Chondrocyte (in vitro differentiated cells): ENCODE data around the gene WDR86. TPM values are rescaled to one million over a fixed set of nuclear protein-coding genes. Genes with fewer than 3 reads are reported as not detected.

Experiments used
- DNase-seq: peaks from one replicate; pipeline ENCODE4 v3.0.0; 2021; ENCODE audit warnings: mixed read lengths, low spot score
- H3K27ac Mint-ChIP-seq: one replicate; pipeline ENCODE4 v1.8.0; 2021; ENCODE audit warnings: mild to moderate bottlenecking, moderate library complexity, mixed read lengths; ENCODE audit not compliant: unreplicated experiment
- H3K27me3 Mint-ChIP-seq: 2 replicates; pipeline ENCODE4 v1.8.0; 2021; ENCODE audit warnings: low read depth, mixed read lengths
- H3K36me3 Mint-ChIP-seq: 2 replicates; pipeline ENCODE4 v1.8.0; 2021; ENCODE audit warnings: low read depth, mixed read lengths
- H3K4me1 Mint-ChIP-seq: 2 replicates; pipeline ENCODE4 v1.8.0; 2021; ENCODE audit warnings: low read depth, mild to moderate bottlenecking, mixed read lengths
- H3K4me3 Mint-ChIP-seq: one replicate; pipeline ENCODE4 v1.8.0; 2021; ENCODE audit warnings: mild to moderate bottlenecking, moderate library complexity, mixed read lengths; ENCODE audit not compliant: unreplicated experiment
- H3K9me3 Mint-ChIP-seq: 2 replicates; pipeline ENCODE4 v1.8.0; 2021; ENCODE audit warnings: low read depth, mixed read lengths
- total RNA-seq: library from RNA; stranded (reverse); gene quantifications from 3 replicates; pipeline ENCODE4 v1.2.1, GENCODE V29; 2021
- TF ChIP-seq, protein P1 (sequence below): fragments of 200-600 bp; sonication (generic); IDR thresholded peaks from 2 replicates; pipeline ENCODE4 v1.5.0; 2021; ENCODE audit warnings: antibody characterized with exemption, mild to moderate bottlenecking, moderate library complexity

The WDR86 gene
- total RNA-seq, 1 donor from 2014 or later: not detected

DNA sequence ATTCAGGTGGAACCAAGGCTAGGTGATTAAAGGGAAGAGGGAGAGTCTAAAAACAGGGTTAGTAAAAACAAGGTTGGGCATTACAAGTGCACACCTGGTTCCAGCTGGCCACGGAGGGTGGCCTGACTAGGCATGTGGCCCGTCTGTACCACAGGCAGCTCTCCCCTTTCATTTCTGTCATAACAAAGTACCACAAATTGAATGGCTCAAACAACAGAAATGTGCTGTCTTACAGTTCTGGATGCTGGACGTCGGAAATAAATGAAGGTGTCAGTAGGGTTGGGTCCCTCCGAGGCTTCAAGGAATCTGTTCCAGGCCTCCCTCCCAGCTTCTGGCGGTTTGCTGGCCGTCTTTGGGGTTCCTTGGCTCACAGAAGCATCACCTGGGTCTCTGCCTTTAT is 13.4 kb upstream of the WDR86 start:
- Mint-ChIP-seq H3K4me3 (no peak overlapping the region), H3K9me3 (peaks cover 19% of the 10 kb centered on the region), H3K4me1 (peaks cover 23% of the 10 kb centered on the region), H3K27ac (no peak overlapping the region), H3K27me3 (peaks cover 7% of the 10 kb centered on the region), H3K36me3 (peaks cover 11% of the 10 kb centered on the region)
- DNase-seq: no peak
- TF ChIP-seq, protein P1, sequence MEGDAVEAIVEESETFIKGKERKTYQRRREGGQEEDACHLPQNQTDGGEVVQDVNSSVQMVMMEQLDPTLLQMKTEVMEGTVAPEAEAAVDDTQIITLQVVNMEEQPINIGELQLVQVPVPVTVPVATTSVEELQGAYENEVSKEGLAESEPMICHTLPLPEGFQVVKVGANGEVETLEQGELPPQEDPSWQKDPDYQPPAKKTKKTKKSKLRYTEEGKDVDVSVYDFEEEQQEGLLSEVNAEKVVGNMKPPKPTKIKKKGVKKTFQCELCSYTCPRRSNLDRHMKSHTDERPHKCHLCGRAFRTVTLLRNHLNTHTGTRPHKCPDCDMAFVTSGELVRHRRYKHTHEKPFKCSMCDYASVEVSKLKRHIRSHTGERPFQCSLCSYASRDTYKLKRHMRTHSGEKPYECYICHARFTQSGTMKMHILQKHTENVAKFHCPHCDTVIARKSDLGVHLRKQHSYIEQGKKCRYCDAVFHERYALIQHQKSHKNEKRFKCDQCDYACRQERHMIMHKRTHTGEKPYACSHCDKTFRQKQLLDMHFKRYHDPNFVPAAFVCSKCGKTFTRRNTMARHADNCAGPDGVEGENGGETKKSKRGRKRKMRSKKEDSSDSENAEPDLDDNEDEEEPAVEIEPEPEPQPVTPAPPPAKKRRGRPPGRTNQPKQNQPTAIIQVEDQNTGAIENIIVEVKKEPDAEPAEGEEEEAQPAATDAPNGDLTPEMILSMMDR: no peak

DNA sequence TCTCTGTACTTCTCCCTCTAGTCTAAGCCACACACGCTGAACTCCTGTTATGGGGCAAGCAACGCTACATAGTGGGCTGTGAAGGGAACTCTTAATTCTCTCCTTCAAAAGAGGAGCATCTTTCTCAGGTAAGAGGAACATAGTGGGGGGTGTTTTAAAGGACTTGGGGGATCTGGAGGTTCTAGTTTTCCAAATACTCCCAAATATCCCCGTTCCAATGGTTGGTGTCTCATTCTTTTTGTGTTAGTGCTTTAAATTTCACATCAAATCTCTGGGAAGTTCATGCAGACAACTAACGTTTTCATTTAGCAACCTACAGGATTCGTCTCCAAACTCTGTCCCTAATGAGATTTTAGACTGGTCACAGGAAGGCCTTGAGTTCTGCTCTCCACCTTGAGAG is 12.4 kb upstream of the WDR86 start:
- Mint-ChIP-seq H3K27me3 (peaks cover 7% of the 10 kb centered on the region), H3K9me3 (peaks cover 21% of the 10 kb centered on the region), H3K36me3 (peaks cover 13% of the 10 kb centered on the region), H3K4me1 (peaks cover 17% of the 10 kb centered on the region), H3K4me3 (no peak overlapping the region), H3K27ac (no peak overlapping the region)
- TF ChIP-seq, protein P1: no peak
- no peak for DNase-seq

DNA sequence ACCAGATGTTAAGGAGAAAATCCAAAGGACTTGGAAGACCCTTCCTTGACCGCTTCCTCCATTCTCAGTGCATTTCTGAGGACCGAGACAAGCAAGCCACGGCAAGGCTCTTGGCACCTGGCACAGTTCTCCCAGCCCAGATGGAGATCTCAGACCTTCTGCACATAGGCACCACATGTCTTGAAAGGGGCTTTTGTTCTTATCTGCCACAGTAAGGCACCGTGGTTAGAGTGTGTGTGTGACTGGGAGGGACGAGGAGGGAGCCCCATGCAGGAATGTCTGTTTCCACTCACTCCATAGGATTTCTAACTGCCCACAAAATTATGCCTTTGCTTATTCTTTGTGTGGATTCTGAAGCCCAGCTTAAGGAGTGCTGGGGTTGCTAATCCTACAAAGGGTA is 10.3 kb upstream of the WDR86 start:
- H3K27me3 Mint-ChIP-seq: peaks cover 11% of the 10 kb centered on the region
- H3K4me3 Mint-ChIP-seq: no peak overlapping the region

DNA sequence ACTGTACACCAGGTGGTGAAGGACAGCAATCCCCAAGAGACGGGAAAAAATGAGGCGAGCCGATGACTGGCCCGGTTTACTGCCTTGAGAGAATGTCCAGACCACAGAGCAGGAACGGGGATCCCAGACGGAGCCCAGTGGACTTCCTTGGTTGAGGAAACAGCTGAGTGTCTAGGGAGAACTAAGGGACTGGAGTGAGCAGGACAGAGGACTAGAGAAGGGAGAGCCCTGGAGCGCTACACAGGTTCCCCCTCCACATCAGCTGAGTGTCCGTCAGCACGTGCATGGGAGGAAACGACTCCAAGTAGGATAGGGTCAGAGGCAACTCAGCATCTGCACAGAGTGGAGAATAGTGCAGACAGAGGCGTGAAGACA is 7.1 kb upstream of the WDR86 start:
- no peak overlapping the region for H3K4me3 Mint-ChIP-seq
- H3K27me3 Mint-ChIP-seq: peaks cover 31% of the 10 kb centered on the region
- no peak overlapping the region for H3K27ac Mint-ChIP-seq

More for the DNA sequence above, 10.3 kb upstream of the WDR86 start:
- H3K27ac Mint-ChIP-seq: no peak overlapping the region
- no peak for DNase-seq
- H3K36me3 Mint-ChIP-seq: peaks cover 13% of the 10 kb centered on the region
- TF ChIP-seq, protein P1: no peak
- H3K4me1 Mint-ChIP-seq: no peaks in the 10 kb centered on the region
- H3K9me3 Mint-ChIP-seq: peaks cover 25% of the 10 kb centered on the region

DNA sequence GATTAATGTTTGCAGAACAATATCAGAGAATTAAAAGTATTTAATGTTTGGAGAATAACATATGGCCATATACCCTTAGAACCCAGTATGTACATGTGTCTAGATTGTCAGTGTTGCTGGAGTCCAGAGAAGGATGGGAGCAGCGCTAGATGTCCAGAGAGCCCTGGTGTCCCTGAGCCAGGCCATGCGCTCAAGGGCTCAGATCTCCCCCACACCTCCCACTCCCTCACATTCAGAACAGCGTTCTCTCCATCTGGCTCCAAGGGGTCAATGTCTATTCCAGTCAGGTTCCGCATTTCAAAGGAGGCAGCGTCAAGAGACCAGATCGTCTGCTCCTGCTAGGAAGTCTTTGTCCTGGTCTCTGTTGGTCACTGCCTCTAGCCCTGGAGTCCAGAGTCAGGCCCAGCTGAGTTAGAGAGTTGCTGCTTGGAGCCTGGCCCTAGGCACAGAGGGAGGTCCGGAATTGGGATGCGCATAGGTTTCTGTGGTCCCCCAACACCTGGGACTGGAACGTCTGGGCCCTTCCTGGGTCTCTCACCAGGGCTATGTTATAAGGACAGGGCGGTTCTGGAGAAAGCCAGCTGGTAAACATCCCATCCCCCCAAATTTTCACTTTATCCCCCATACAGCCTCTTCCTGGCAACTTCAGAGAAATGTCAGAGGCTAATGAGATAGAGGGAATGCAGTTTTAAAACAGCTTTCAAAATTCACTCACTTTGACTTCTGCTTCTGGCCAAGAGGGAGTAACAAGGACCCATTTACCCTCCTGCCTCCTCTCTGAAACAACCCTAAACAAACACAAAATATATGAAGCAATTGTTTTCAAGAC is 6.5 kb upstream of the WDR86 start:
- Mint-ChIP-seq H3K4me3 (no peak overlapping the region), H3K36me3 (peaks cover 6% of the 10 kb centered on the region), H3K27me3 (peaks cover 37% of the 10 kb centered on the region)

More for the DNA sequence above, 7.1 kb upstream of the WDR86 start:
- DNase-seq: no peak
- TF ChIP-seq, protein P1: no peak
- Mint-ChIP-seq H3K4me1 (no peaks in the 10 kb centered on the region), H3K36me3 (peaks cover 8% of the 10 kb centered on the region), H3K9me3 (peaks cover 20% of the 10 kb centered on the region)

More for the DNA sequence above, 6.5 kb upstream of the WDR86 start:
- TF ChIP-seq, protein P1: no peak
- H3K4me1 Mint-ChIP-seq: no peaks in the 10 kb centered on the region
- H3K27ac Mint-ChIP-seq: no peak overlapping the region
- H3K9me3 Mint-ChIP-seq: peaks cover 16% of the 10 kb centered on the region
- DNase-seq: no peak
